ENCODE results near the gene CTDSP2.

GRCh38 chr12:57826966-57827365, 19.6 kb downstream of the CTDSP2 start:
- TF ChIP-seq EZH2 (IDR thresholded peaks at IDR 0.05; ENCODE audit: insufficient read depth, poor library complexity, severe bottlenecking): no peak
- no peak for TF ChIP-seq EZH2phosphoT487 (IDR thresholded peaks at IDR 0.05; ENCODE audit: insufficient read depth, low read depth)

All from GM23248 (cell line).